ENCODE data around the gene LPP.

LPP gene

GRCh38 chr3:188573291-188573940 lies 419.5 kb downstream of the LPP start:
- no peak for DNase-seq

GRCh38 chr3:188573956-188574355 lies 420.0 kb downstream of the LPP start:
- DNase-seq = no peak

GRCh38 chr3:188574885-188575284 lies 420.9 kb downstream of the LPP start:
- DNase-seq = no peak

- DNase-seq = no peak
These were observed 421.5 kb downstream of the LPP start for GRCh38 chr3:188575501-188575900.

- no peak for DNase-seq
These were observed 423.6 kb downstream of the LPP start for GRCh38 chr3:188577539-188577938.

- DNase-seq = no peak
These were observed 424.8 kb downstream of the LPP start for GRCh38 chr3:188578576-188579363.

GRCh38 chr3:188580223-188580622 lies 426.3 kb downstream of the LPP start:
- DNase-seq = no peak

GRCh38 chr3:188580659-188581058 lies 426.7 kb downstream of the LPP start:
- DNase-seq = no peak

- no peak for DNase-seq
These were observed 427.4 kb downstream of the LPP start for GRCh38 chr3:188581365-188581764.

- no peak for DNase-seq
These were observed 427.8 kb downstream of the LPP start for GRCh38 chr3:188581792-188582191.

- peak; percentile 30 for DNase-seq
These were observed 429.6 kb downstream of the LPP start for GRCh38 chr3:188583341-188584161.

- no peak for DNase-seq
These were observed 430.2 kb downstream of the LPP start for GRCh38 chr3:188584162-188584529.

GRCh38 chr3:188584958-188585689 lies 431.2 kb downstream of the LPP start:
- no peak for DNase-seq

GRCh38 chr3:188589071-188589470 lies 435.1 kb downstream of the LPP start:
- no peak for DNase-seq

- DNase-seq = no peak
These were observed 435.8 kb downstream of the LPP start for GRCh38 chr3:188589771-188590170.

- no peak for DNase-seq
These were observed 436.6 kb downstream of the LPP start for GRCh38 chr3:188590557-188590956.

- no peak for DNase-seq
These were observed 440.2 kb downstream of the LPP start for GRCh38 chr3:188594139-188594538.

- DNase-seq = no peak
These were observed 442.0 kb downstream of the LPP start for GRCh38 chr3:188595890-188596376.

- no peak for DNase-seq
These were observed 444.9 kb downstream of the LPP start for GRCh38 chr3:188598894-188599293.

GRCh38 chr3:188602111-188602510 lies 448.2 kb downstream of the LPP start:
- DNase-seq = no peak

GRCh38 chr3:188602620-188603019 lies 448.7 kb downstream of the LPP start:
- no peak for DNase-seq

- no peak for DNase-seq
These were observed 450.7 kb downstream of the LPP start for GRCh38 chr3:188604651-188605050.

GRCh38 chr3:188605231-188605630 lies 451.3 kb downstream of the LPP start:
- DNase-seq = no peak

Data from activated CD4-positive, CD25-positive, alpha-beta regulatory T cell treated with anti-CD3 and anti-CD28 coated beads, Interleukin-2, amount 50 U/mL, for 72 hours (primary cell).